ENCODE results near the gene TNRC18.
"Not testable (repeated sequence)": the region's sequence is repeated elsewhere in the genome, so short reads cannot be mapped to it uniquely, and the experiment has no call there.

The TNRC18 gene

GRCh38 chr7:5265320-5266190 is 158.1 kb downstream of the TNRC18 start:
- DNase-seq, result no peak

GRCh38 chr7:5263066-5263465 is 160.6 kb downstream of the TNRC18 start:
- DNase-seq, result not testable (repeated sequence)

- DNase-seq, result not testable (repeated sequence)
These were observed 163.0 kb downstream of the TNRC18 start for GRCh38 chr7:5260530-5261068.

All from activated CD8-positive, alpha-beta memory T cell treated with anti-CD3 and anti-CD28 coated beads for 24 hours (primary cell).